Fibroblast of villous mesenchyme (primary cell): ENCODE results near the gene SCGB1D4. TPM values are rescaled to one million over a fixed set of nuclear protein-coding genes. Genes with fewer than 3 reads are reported as not detected.
"Not testable (repeated sequence)": the region's sequence is repeated elsewhere in the genome, so short reads cannot be mapped to it uniquely, and the experiment has no call there.

Source experiments
- DNase-seq: peaks from one replicate; pipeline ENCODE4 v3.0.0-alpha.2; 2010; ENCODE audit warnings: low read depth
- H3K4me3 ChIP-seq: 2 replicates; pipeline ENCODE4 v1.5.1; 2011; ENCODE audit warnings: low read depth, mild to moderate bottlenecking, low read length
- CTCF ChIP-seq: IDR thresholded peaks from 2 replicates; pipeline ENCODE4 v1.5.1; 2012; ENCODE audit warnings: low read depth, mild to moderate bottlenecking, low read length; ENCODE audit not compliant: insufficient read depth
- total RNA-seq: library from RNA; depleted of rRNA; stranded (reverse); fragments of >200 nt; gene quantifications from 2 replicates; pipeline ENCODE4 v1.2.3, GENCODE V29; 2012

SCGB1D4 gene
- total RNA-seq, 1 donor: not detected

GRCh38 chr11:62337303-62338181 lies 38.7 kb upstream of the SCGB1D4 start, which contains the start of gene ASRGL1:
TSS of gene ASRGL1 (plus strand) at chr11:62337448. CDS start at chr11:62337978, 530 bp downstream.
- no peak for TF ChIP-seq CTCF
- H3K4me3 ChIP-seq: peak within 1 kb of the TSS; percentile 65
- DNase-seq: peak; percentile 48

- DNase-seq: not testable (repeated sequence)
- peak overlapping the region; percentile 65 for H3K4me3 ChIP-seq
Measured at GRCh38 chr11:62336949-62337302, 38.1 kb upstream of the SCGB1D4 start.

GRCh38 chr11:62333768-62334167 lies 34.9 kb upstream of the SCGB1D4 start:
- H3K4me3 ChIP-seq: no peak overlapping the region
- DNase-seq: no peak
- TF ChIP-seq CTCF: no peak

GRCh38 chr11:62331264-62331663 lies 32.4 kb upstream of the SCGB1D4 start:
- not testable (repeated sequence) for H3K4me3 ChIP-seq, DNase-seq

GRCh38 chr11:62327541-62327940 lies 28.7 kb upstream of the SCGB1D4 start:
- H3K4me3 ChIP-seq, DNase-seq: not testable (repeated sequence)

- not testable (repeated sequence) for DNase-seq, H3K4me3 ChIP-seq
Measured at GRCh38 chr11:62326719-62327118, 27.8 kb upstream of the SCGB1D4 start.

- DNase-seq: not testable (repeated sequence)
Measured at GRCh38 chr11:62325781-62326180, 26.9 kb upstream of the SCGB1D4 start.

GRCh38 chr11:62324731-62325556 lies 26.1 kb upstream of the SCGB1D4 start:
- H3K4me3 ChIP-seq: no peak overlapping the region
- TF ChIP-seq CTCF: peak; percentile 76
- DNase-seq: peak; percentile 49

More at GRCh38 chr11:62325781-62326180, 26.9 kb upstream of the SCGB1D4 start:
- H3K4me3 ChIP-seq: not testable (repeated sequence)

GRCh38 chr11:62322524-62322923 lies 23.6 kb upstream of the SCGB1D4 start:
- TF ChIP-seq CTCF: no peak
- no peak overlapping the region for H3K4me3 ChIP-seq
- DNase-seq: no peak
